ENCODE measurements around the gene DPYSL4. TPM values are rescaled to one million over a fixed set of nuclear protein-coding genes. Genes with fewer than 3 reads are reported as not detected.

Gene DPYSL4
- total and polyA plus RNA-seq, 2 of the 13 experiments (the other 11 are each of a cell fraction or from before 2014, with no cell fraction given) = 0.84 to 1.2 TPM

DNA sequence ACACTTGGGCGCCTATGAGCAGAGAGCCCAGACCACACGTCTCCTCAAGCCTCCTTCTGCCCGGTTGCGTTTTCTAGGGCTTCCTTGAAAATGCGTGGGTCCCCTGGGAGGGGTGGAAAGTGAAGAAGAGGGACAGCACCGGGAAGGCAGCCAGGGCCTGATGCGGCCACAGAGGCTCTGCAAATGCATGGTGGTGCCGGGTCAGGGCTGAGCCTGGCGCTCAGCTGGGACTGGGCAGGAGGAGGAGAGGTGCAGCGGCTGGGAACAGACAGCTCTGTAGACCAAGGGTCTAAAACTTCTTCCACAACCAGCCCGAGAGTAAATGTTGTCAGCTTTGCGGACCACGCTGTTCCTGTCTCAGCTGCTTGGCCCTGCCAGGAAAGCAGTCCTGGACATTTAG lies 1.6 kb downstream of the DPYSL4 start:
- ATAC-seq (peak; percentile 13; the same call in 2 of the 3 replicates), DNase-seq (ENCODE audit: low spot score) (no peak), FAIRE-seq (no peak)
- no peak overlapping the region for H3K4me2 ChIP-seq (ENCODE audit: low read depth, low read length)
- ChIA-PET POLR2A (no interaction called here), CTCF (ENCODE audit: low intra/inter-chr PET ratio, low total read pairs) (no interaction called here)
- in situ Hi-C loops (cut with HindIII; ENCODE audit: extremely low pct_ligation_motif_present, low pct_unique_long_range_greater_than_20kb) (no loop called here), intact Hi-C loops (cut with micrococcal nuclease; ENCODE audit: unreplicated experiment) (no loop called here)
- no peak overlapping the region for H3K4me3 ChIP-seq (replicated peaks in 1 of 3; ENCODE audit: insufficient read depth in 1 of 3, low read depth in 2 of 3, low read length in 3 of 3)
- H3K9ac ChIP-seq (ENCODE audit: insufficient read depth, low read depth, low read length) = no peak overlapping the region
- 38% methylated on average over 13 of the region's 13 CpGs for WGBS (ENCODE audit: low lambda C conversion rate)
- H3K79me2 ChIP-seq (ENCODE audit: insufficient read depth, low read length) = no peaks in the 10 kb centered on the region
- no peak for TF ChIP-seq ZNF614 (CRISPR knock-in tag; IDR thresholded peaks at IDR 0.05; ENCODE audit: borderline replicate concordance)
- TF ChIP-seq ZNF256 (CRISPR knock-in tag; conservative IDR thresholded peaks at IDR 0.05) = no peak
- no peak for TF ChIP-seq ZNF563 (CRISPR knock-in tag; IDR thresholded peaks at IDR 0.05)
- TF ChIP-seq, protein P1, sequence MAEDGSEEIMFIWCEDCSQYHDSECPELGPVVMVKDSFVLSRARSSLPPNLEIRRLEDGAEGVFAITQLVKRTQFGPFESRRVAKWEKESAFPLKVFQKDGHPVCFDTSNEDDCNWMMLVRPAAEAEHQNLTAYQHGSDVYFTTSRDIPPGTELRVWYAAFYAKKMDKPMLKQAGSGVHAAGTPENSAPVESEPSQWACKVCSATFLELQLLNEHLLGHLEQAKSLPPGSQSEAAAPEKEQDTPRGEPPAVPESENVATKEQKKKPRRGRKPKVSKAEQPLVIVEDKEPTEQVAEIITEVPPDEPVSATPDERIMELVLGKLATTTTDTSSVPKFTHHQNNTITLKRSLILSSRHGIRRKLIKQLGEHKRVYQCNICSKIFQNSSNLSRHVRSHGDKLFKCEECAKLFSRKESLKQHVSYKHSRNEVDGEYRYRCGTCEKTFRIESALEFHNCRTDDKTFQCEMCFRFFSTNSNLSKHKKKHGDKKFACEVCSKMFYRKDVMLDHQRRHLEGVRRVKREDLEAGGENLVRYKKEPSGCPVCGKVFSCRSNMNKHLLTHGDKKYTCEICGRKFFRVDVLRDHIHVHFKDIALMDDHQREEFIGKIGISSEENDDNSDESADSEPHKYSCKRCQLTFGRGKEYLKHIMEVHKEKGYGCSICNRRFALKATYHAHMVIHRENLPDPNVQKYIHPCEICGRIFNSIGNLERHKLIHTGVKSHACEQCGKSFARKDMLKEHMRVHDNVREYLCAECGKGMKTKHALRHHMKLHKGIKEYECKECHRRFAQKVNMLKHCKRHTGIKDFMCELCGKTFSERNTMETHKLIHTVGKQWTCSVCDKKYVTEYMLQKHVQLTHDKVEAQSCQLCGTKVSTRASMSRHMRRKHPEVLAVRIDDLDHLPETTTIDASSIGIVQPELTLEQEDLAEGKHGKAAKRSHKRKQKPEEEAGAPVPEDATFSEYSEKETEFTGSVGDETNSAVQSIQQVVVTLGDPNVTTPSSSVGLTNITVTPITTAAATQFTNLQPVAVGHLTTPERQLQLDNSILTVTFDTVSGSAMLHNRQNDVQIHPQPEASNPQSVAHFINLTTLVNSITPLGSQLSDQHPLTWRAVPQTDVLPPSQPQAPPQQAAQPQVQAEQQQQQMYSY (CRISPR knock-in tag; IDR thresholded peaks at IDR 0.05) = no peak
- TF ChIP-seq PHF21A (CRISPR knock-in tag; IDR thresholded peaks at IDR 0.05) = no peak
- no peak for TF ChIP-seq ZNF468 (CRISPR knock-in tag; IDR thresholded peaks at IDR 0.05)
- TF ChIP-seq, protein P2, sequence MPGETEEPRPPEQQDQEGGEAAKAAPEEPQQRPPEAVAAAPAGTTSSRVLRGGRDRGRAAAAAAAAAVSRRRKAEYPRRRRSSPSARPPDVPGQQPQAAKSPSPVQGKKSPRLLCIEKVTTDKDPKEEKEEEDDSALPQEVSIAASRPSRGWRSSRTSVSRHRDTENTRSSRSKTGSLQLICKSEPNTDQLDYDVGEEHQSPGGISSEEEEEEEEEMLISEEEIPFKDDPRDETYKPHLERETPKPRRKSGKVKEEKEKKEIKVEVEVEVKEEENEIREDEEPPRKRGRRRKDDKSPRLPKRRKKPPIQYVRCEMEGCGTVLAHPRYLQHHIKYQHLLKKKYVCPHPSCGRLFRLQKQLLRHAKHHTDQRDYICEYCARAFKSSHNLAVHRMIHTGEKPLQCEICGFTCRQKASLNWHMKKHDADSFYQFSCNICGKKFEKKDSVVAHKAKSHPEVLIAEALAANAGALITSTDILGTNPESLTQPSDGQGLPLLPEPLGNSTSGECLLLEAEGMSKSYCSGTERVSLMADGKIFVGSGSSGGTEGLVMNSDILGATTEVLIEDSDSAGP (CRISPR knock-in tag; IDR thresholded peaks at IDR 0.05; ENCODE audit: borderline replicate concordance) = no peak
- TF ChIP-seq ZNF512 (CRISPR knock-in tag; IDR thresholded peaks at IDR 0.05) = no peak
- TF ChIP-seq ZNF296 (CRISPR knock-in tag; conservative IDR thresholded peaks at IDR 0.05) = no peak
- TF ChIP-seq IRF1 (CRISPR knock-in tag; IDR thresholded peaks at IDR 0.05; ENCODE audit: low read depth) = no peak
- TF ChIP-seq FOXM1 (CRISPR knock-in tag; IDR thresholded peaks at IDR 0.05) = no peak
- no peak for TF ChIP-seq ZNF891 (CRISPR knock-in tag; IDR thresholded peaks at IDR 0.05)
- TF ChIP-seq ISL2 (CRISPR knock-in tag; IDR thresholded peaks at IDR 0.05) = no peak
- no peak for TF ChIP-seq ZNF160 (CRISPR knock-in tag; IDR thresholded peaks at IDR 0.05)
- TF ChIP-seq RCOR2 (CRISPR knock-in tag; IDR thresholded peaks at IDR 0.05) = no peak
- TF ChIP-seq FOXC1 (CRISPR knock-in tag; IDR thresholded peaks at IDR 0.05; ENCODE audit: borderline replicate concordance) = no peak
- no peak overlapping the region for H2AFZ ChIP-seq (ENCODE audit: low read length)
- peaks cover 18% of the 10 kb centered on the region for H4K20me1 ChIP-seq (ENCODE audit: insufficient read depth, low read length)
- BruUV-seq (replicated peaks) = no TSS peak
- no peaks in the 10 kb centered on the region for H3K36me3 ChIP-seq (replicated peaks in 1 of 2; ENCODE audit: control insufficient read depth in 1 of 2, insufficient read depth in 2 of 2, low read length in 2 of 2)
- H3K4me1 ChIP-seq (ENCODE audit: insufficient read depth, low read length) = peaks cover 16% of the 10 kb centered on the region
- no peaks in the 10 kb centered on the region for H3K9me3 ChIP-seq (ENCODE audit: low read length)
- no peak overlapping the region for H3K27ac ChIP-seq (ENCODE audit: extremely low read length, insufficient read depth, low read length)
- peaks cover 4 to 40% of the 10 kb centered on the region in 2 experiments for H3K27me3 ChIP-seq (ENCODE audit: control insufficient read depth in 1 of 2, insufficient read depth in 2 of 2, low read length in 2 of 2)
